H9 (cell line): ENCODE results near the gene SEC22A. TPM values are rescaled to one million over a fixed set of nuclear protein-coding genes. Genes with fewer than 3 reads are reported as not detected.

Experiments used
- DNase-seq: peaks from one replicate; pipeline ENCODE4 v3.0.0-alpha.2; 2017
- H2AFZ ChIP-seq: one replicate; pipeline ENCODE4 v1.6.1; 2013; ENCODE audit warnings: mild to moderate bottlenecking, low read length, control low read depth, moderate library complexity
- H2AK5ac ChIP-seq: 2 replicates; pipeline ENCODE4 v1.6.1; 2013; ENCODE audit warnings: low read length, control low read depth, mixed read lengths; ENCODE audit not compliant: insufficient read length
- H2BK120ac ChIP-seq: one replicate; pipeline ENCODE4 v1.6.1; 2013; ENCODE audit warnings: low read depth, mild to moderate bottlenecking, low read length, control low read depth, inconsistent platforms; ENCODE audit not compliant: poor library complexity, severe bottlenecking
- H2BK12ac ChIP-seq: 2 replicates; pipeline ENCODE4 v1.6.1; 2013; ENCODE audit warnings: low read length, control low read depth, mixed read lengths, low read depth; ENCODE audit not compliant: insufficient read length
- H2BK15ac ChIP-seq: 2 replicates; pipeline ENCODE4 v1.6.1; 2013; ENCODE audit warnings: low read depth, low read length, control low read depth
- H2BK20ac ChIP-seq: one replicate; pipeline ENCODE4 v1.6.1; 2013; ENCODE audit warnings: low read depth, mild to moderate bottlenecking, low read length, control low read depth, inconsistent platforms; ENCODE audit not compliant: poor library complexity, severe bottlenecking
- H2BK5ac ChIP-seq: 2 replicates; pipeline ENCODE4 v1.6.1; 2013; ENCODE audit warnings: low read length, control low read depth, mixed read lengths; ENCODE audit not compliant: insufficient read length
- H3K14ac ChIP-seq: 2 replicates; pipeline ENCODE4 v1.6.1; 2013; ENCODE audit warnings: low read length, control low read depth; ENCODE audit not compliant: insufficient read depth
- H3K18ac ChIP-seq: 2 replicates; pipeline ENCODE4 v1.6.1; 2013; ENCODE audit warnings: low read depth, mild to moderate bottlenecking, mixed read lengths, low read length, control low read depth; ENCODE audit not compliant: insufficient read length
- H3K23ac ChIP-seq: 2 replicates; pipeline ENCODE4 v1.6.1; 2013; ENCODE audit warnings: low read length, control low read depth, mixed read lengths, low read depth; ENCODE audit not compliant: insufficient read length
- H3K23me2 ChIP-seq: 2 replicates; pipeline ENCODE4 v1.6.1; 2013; ENCODE audit warnings: low read depth, mild to moderate bottlenecking, mixed read lengths, low read length, control low read depth; ENCODE audit not compliant: insufficient read length, poor library complexity, severe bottlenecking
- H3K27ac ChIP-seq: 2 replicates; pipeline ENCODE4 v1.5.1; 2013; ENCODE audit warnings: low read length, control low read depth, mixed read lengths, low read depth; ENCODE audit not compliant: insufficient read length
- H3K27me3 ChIP-seq: 2 replicates; pipeline ENCODE4 v1.6.1; 2013; ENCODE audit warnings: low read length, control low read depth, inconsistent platforms; ENCODE audit not compliant: insufficient read depth
- H3K4ac ChIP-seq: 2 replicates; pipeline ENCODE4 v1.6.1; 2013; ENCODE audit warnings: low read depth, mild to moderate bottlenecking, control low read depth, inconsistent platforms, low read length, moderate library complexity
- H3K4me1 ChIP-seq: 2 replicates; pipeline ENCODE4 v1.6.1; 2013; ENCODE audit warnings: low read length, control low read depth, inconsistent platforms; ENCODE audit not compliant: insufficient read depth
- H3K4me2 ChIP-seq: 2 replicates; pipeline ENCODE4 v1.6.1; 2013; ENCODE audit warnings: low read length, control low read depth, mixed read lengths; ENCODE audit not compliant: insufficient read length, insufficient read depth
- H3K56ac ChIP-seq: 2 replicates; pipeline ENCODE4 v1.6.1; 2013; ENCODE audit warnings: low read depth, mild to moderate bottlenecking, mixed read lengths, low read length, control low read depth; ENCODE audit not compliant: insufficient read length
- H3K79me1 ChIP-seq: 2 replicates; pipeline ENCODE4 v1.6.1; 2013; ENCODE audit warnings: low read depth, mild to moderate bottlenecking, moderate library complexity, low read length, control low read depth, inconsistent platforms; ENCODE audit not compliant: insufficient read depth, poor library complexity, severe bottlenecking
- H3K79me2 ChIP-seq: 2 replicates; pipeline ENCODE4 v1.6.1; 2013; ENCODE audit warnings: low read length, control low read depth, inconsistent platforms; ENCODE audit not compliant: insufficient read depth
- H3K9ac ChIP-seq: 2 replicates; pipeline ENCODE4 v1.6.1; 2013; ENCODE audit warnings: low read length, control low read depth, mixed read lengths; ENCODE audit not compliant: insufficient read length; ENCODE audit errors: extremely low read depth
- H3K9me3 ChIP-seq: one replicate; pipeline ENCODE4 v1.6.1; 2013; ENCODE audit warnings: low read depth, low read length, inconsistent platforms; ENCODE audit not compliant: control insufficient read depth
- H3T11ph ChIP-seq: one replicate; pipeline ENCODE4 v1.6.1; 2013; ENCODE audit warnings: mild to moderate bottlenecking, low read length, control low read depth, inconsistent platforms
- H4K20me1 ChIP-seq: one replicate; pipeline ENCODE4 v1.6.1; 2013; ENCODE audit not compliant: control insufficient read depth, insufficient read length, insufficient read depth
- H4K5ac ChIP-seq: 2 replicates; pipeline ENCODE4 v1.6.1; 2013; ENCODE audit warnings: low read depth, mild to moderate bottlenecking, mixed read lengths, low read length, control low read depth; ENCODE audit not compliant: insufficient read length
- H4K8ac ChIP-seq: replicated peaks from 2 replicates; pipeline ENCODE4 v1.6.1; 2013; ENCODE audit warnings: low read length, control low read depth, mixed read lengths, low read depth; ENCODE audit not compliant: insufficient read length
- H4K91ac ChIP-seq: 2 replicates; pipeline ENCODE4 v1.6.1; 2013; ENCODE audit warnings: low read depth, mild to moderate bottlenecking, moderate library complexity, mixed read lengths, low read length, control low read depth; ENCODE audit not compliant: insufficient read length
- H3K27ac Mint-ChIP-seq, 3 experiments: 2 replicates in 2 of 3; 3 replicates in 1 of 3; pipeline ENCODE4 v1.8.0; 2020 to 2021; ENCODE audit warnings: mixed read lengths in 3 of 3, mild to moderate bottlenecking in 1 of 3, moderate library complexity in 1 of 3
- H3K27me3 Mint-ChIP-seq: 2 replicates; pipeline ENCODE4 v1.8.0; 2021; ENCODE audit warnings: low read depth, mild to moderate bottlenecking, moderate library complexity, mixed read lengths
- H3K36me3 Mint-ChIP-seq, 3 experiments: 2 replicates in 2 of 3; 3 replicates in 1 of 3; pipeline ENCODE4 v1.8.0; 2020 to 2021; ENCODE audit warnings: low read depth in 3 of 3, mixed read lengths in 3 of 3; ENCODE audit not compliant: insufficient read depth in 1 of 3
- H3K4me1 Mint-ChIP-seq, 2 experiments: 2 replicates each; pipeline ENCODE4 v1.8.0; 2020; ENCODE audit warnings: mixed read lengths in 2 of 2
- H3K4me3 Mint-ChIP-seq, 2 experiments: 2 replicates in 1 of 2; 3 replicates in 1 of 2; pipeline ENCODE4 v1.8.0; 2020 to 2021; ENCODE audit warnings: mild to moderate bottlenecking in 2 of 2, mixed read lengths in 2 of 2, moderate library complexity in 1 of 2
- H3K9me3 Mint-ChIP-seq, 2 experiments: 2 replicates in 1 of 2; 3 replicates in 1 of 2; pipeline ENCODE4 v1.8.0; 2020; ENCODE audit warnings: mild to moderate bottlenecking in 2 of 2, mixed read lengths in 2 of 2, moderate library complexity in 1 of 2
- WGBS: extraction: QIAGEN DNeasy Blood & Tissue Kit; methylation state at CpG from one replicate; pipeline ENCODE4 v1.1.7; 2013; ENCODE audit warnings: missing lambda C conversion rate, low lambda C conversion rate, mixed read lengths; ENCODE audit not compliant: insufficient read length; ENCODE audit errors: extremely low coverage; 5-methylcytosine and 5-hydroxymethylcytosine counted together
- total RNA-seq: library from RNA; stranded (reverse); gene quantifications from 2 replicates; pipeline ENCODE4 v1.2.1, GENCODE V29; 2021
- TF ChIP-seq, protein P1 (sequence below): fragments of 200-600 bp; sonication (generic); conservative IDR thresholded peaks from 3 replicates; pipeline ENCODE4 v1.8.0; 2021; ENCODE audit warnings: antibody characterized with exemption, mild to moderate bottlenecking

Gene SEC22A
- total RNA-seq, 1 experiment from 2014 or later: 9.9 TPM

DNA sequence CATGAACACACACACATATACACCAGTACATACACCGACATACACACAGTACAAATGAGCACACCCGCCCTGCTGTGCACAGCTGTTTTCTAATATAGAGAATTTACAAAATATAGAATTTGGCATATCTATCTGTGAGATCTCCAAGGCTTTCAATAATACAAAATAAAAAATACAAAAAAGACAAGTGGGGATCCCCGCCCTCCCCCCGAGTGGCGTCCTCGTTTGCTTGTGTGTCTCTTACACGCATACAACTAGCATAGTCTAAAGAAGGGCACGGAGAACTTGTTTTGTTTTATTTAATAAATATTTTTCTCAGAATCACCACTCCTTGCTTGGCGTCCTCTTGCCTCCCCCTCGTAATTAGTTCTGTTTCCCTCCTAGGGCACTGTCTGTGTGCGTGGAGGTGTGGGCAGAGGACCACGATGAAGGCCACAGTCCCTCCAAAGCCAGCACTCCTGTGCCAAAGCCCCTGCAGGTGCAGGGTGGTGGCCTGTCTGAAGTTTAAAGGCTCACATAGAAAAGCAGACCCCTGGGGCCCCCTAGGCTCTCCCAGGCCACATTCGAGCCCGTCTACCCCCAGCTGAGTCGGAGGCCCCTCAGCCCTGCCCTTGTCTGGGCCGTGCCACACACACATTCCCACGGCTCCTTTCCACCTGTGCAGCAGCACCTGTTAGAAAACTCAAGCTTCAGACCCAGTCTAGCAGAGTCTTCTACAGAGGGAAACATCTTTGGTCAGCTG, 82.1 kb downstream of the SEC22A start:
- no peak overlapping the region for H4K5ac ChIP-seq
- no peak for DNase-seq
- no peak overlapping the region for H2BK12ac ChIP-seq
- Mint-ChIP-seq H3K27ac (no peak overlapping the region), H3K9me3 (no peaks in the 10 kb centered on the region), H3K36me3 (peaks cover 0 to 9% (median 8%) of the 10 kb centered on the region in 3 experiments; a peak in 3 of 7 replicates), H3K4me3 (no peak overlapping the region), H3K27me3 (no peaks in the 10 kb centered on the region), H3K4me1 (peaks cover 4 to 6% of the 10 kb centered on the region in 2 experiments)
- H2BK20ac ChIP-seq: no peak overlapping the region
- H3K4ac ChIP-seq: no peak overlapping the region
- H2BK5ac ChIP-seq: no peak overlapping the region
- no peak overlapping the region for H3K56ac ChIP-seq
- H3K79me1 ChIP-seq: no peaks in the 10 kb centered on the region
- no peak overlapping the region for H2AFZ ChIP-seq
- H3K79me2 ChIP-seq: no peaks in the 10 kb centered on the region
- no peak overlapping the region for H4K91ac ChIP-seq
- H2AK5ac ChIP-seq: no peak overlapping the region
- H3K14ac ChIP-seq: no peak overlapping the region
- H3K4me2 ChIP-seq: no peak overlapping the region
- no peak overlapping the region for H3K9ac ChIP-seq
- no peak overlapping the region for H2BK15ac ChIP-seq
- no peak overlapping the region for H3K23ac ChIP-seq
- H3K27me3 ChIP-seq: no peaks in the 10 kb centered on the region
- H3K23me2 ChIP-seq: no peaks in the 10 kb centered on the region
- no peak overlapping the region for H2BK120ac ChIP-seq
- no peaks in the 10 kb centered on the region for H3K9me3 ChIP-seq
- H3K18ac ChIP-seq: no peak overlapping the region
- no peaks in the 10 kb centered on the region for H3K4me1 ChIP-seq
- H4K20me1 ChIP-seq: no peaks in the 10 kb centered on the region
- H3K27ac ChIP-seq: no peak overlapping the region
- no peak overlapping the region for H4K8ac ChIP-seq
- TF ChIP-seq, protein P1, sequence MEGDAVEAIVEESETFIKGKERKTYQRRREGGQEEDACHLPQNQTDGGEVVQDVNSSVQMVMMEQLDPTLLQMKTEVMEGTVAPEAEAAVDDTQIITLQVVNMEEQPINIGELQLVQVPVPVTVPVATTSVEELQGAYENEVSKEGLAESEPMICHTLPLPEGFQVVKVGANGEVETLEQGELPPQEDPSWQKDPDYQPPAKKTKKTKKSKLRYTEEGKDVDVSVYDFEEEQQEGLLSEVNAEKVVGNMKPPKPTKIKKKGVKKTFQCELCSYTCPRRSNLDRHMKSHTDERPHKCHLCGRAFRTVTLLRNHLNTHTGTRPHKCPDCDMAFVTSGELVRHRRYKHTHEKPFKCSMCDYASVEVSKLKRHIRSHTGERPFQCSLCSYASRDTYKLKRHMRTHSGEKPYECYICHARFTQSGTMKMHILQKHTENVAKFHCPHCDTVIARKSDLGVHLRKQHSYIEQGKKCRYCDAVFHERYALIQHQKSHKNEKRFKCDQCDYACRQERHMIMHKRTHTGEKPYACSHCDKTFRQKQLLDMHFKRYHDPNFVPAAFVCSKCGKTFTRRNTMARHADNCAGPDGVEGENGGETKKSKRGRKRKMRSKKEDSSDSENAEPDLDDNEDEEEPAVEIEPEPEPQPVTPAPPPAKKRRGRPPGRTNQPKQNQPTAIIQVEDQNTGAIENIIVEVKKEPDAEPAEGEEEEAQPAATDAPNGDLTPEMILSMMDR: no peak
- no peak overlapping the region for H3T11ph ChIP-seq
- WGBS: no CpG with 5 or more reads among the region's 17 CpGs
